GM12878 (cell line): Measurements from ENCODE around the gene RALGAPB. TPM values are rescaled to one million over a fixed set of nuclear protein-coding genes. Genes with fewer than 3 reads are reported as not detected.
A peak's percentile ranks its signal among the peaks of the same experiment; 100 is the strongest.

ENCODE experiments used
- ATAC-seq: fragments of 200-7000 bp; cut with Tn5 transposase; 3 replicates; pipeline ENCODE4 v1.9.1; 2020; ENCODE audit warnings: mild to moderate bottlenecking, moderate library complexity
- BruUV-seq: library from RNA; stranded (reverse); fragments of 400-500 nt; replicated peaks from 2 replicates; lab custom pipeline; 2021; lab: Mats Ljungman, UMichigan
- CTCF ChIA-PET: fragments of 300-600 bp; sonication (Branson Sonifier 250); formaldehyde crosslinking; extraction: SDS; loops from one replicate; lab custom pipeline; 2021; ENCODE audit warnings: inconsistent platforms; lab: Yijun Ruan, JAX
- POLR2A ChIA-PET: fragments of 350-600 bp; formaldehyde crosslinking; extraction: SDS; loops from one replicate; lab custom pipeline; 2021; ENCODE audit warnings: inconsistent platforms; lab: Charles Lee
- RAD21 ChIA-PET: fragments of 300-600 bp; sonication (Branson Sonifier 250); formaldehyde crosslinking; loops from one replicate; lab custom pipeline; 2023; ENCODE audit warnings: antibody characterized with exemption; ENCODE audit not compliant: unreplicated experiment; lab: Charles Lee
- SMC1A ChIA-PET: fragments of 300-600 bp; sonication (Branson Sonifier 250); formaldehyde crosslinking; loops from one replicate; lab custom pipeline; 2023; ENCODE audit not compliant: unreplicated experiment, uncharacterized antibody; lab: Charles Lee
- DNase-seq: peaks from one replicate; pipeline ENCODE4 v3.0.0-alpha.2; 2011; ENCODE audit warnings: low read depth, low spot score
- FAIRE-seq: peaks from 3 replicates; lab custom pipeline; 2011; peaks lifted over from hg19 to GRCh38; lab: Jason Lieb, UNC
- H2AFZ ChIP-seq: 2 replicates; pipeline ENCODE4 v1.6.0; 2011; ENCODE audit warnings: low read depth, low read length, control low read depth; ENCODE audit not compliant: control insufficient read depth
- H3K27ac ChIP-seq: 2 replicates; pipeline ENCODE4 v1.5.1; 2011; ENCODE audit warnings: control low read depth; ENCODE audit not compliant: control insufficient read depth, insufficient read depth
- H3K27me3 ChIP-seq, 2 experiments: replicated peaks in 1 of 2; 2 replicates each; pipeline versions ENCODE4 v1.6.0 to v1.6.1; 2011; ENCODE audit warnings: low read length in 1 of 2; ENCODE audit not compliant: control insufficient read depth in 2 of 2, insufficient read depth in 2 of 2
- H3K36me3 ChIP-seq, 2 experiments: 2 replicates each; pipeline ENCODE4 v1.5.1; 2011; ENCODE audit warnings: low read length in 1 of 2; ENCODE audit not compliant: control insufficient read depth in 2 of 2, insufficient read depth in 2 of 2
- H3K4me1 ChIP-seq: 2 replicates; pipeline ENCODE4 v1.6.1; 2011; ENCODE audit warnings: mild to moderate bottlenecking, low read length, moderate library complexity, mixed read lengths; ENCODE audit not compliant: control insufficient read depth, insufficient read depth
- H3K4me2 ChIP-seq: 2 replicates; pipeline ENCODE4 v1.6.0; 2011; ENCODE audit warnings: control low read depth; ENCODE audit not compliant: control insufficient read depth, insufficient read depth
- H3K4me3 ChIP-seq: fragments of 200-600 bp; sonication (generic); 2 replicates; pipeline ENCODE4 v1.5.1; 2016
- H3K79me2 ChIP-seq: 2 replicates; pipeline ENCODE4 v1.6.0; 2011; ENCODE audit warnings: low read length; ENCODE audit not compliant: control insufficient read depth, insufficient read depth
- H3K9ac ChIP-seq: 2 replicates; pipeline ENCODE4 v1.8.0; 2011; ENCODE audit warnings: low read length, control low read depth, mixed read lengths; ENCODE audit not compliant: control insufficient read depth, insufficient read depth
- H3K9me3 ChIP-seq: replicated peaks from 3 replicates; pipeline ENCODE4 v1.5.1; 2011; ENCODE audit warnings: mild to moderate bottlenecking, low read length; ENCODE audit not compliant: control insufficient read depth, insufficient read depth
- H4K20me1 ChIP-seq: 2 replicates; pipeline ENCODE4 v1.6.0; 2011; ENCODE audit not compliant: control insufficient read depth, insufficient read depth
- EZH2 ChIP-seq: IDR thresholded peaks from 2 replicates; pipeline ENCODE4 v1.6.1; 2012; ENCODE audit warnings: low read depth, mild to moderate bottlenecking, control low read depth, inconsistent platforms, low read length, borderline replicate concordance; ENCODE audit not compliant: control insufficient read depth
- HDAC2 ChIP-seq: fragments of 200-600 bp; sonication (generic); IDR thresholded peaks from 2 replicates; pipeline ENCODE4 v1.6.1; 2017
- MAX ChIP-seq: IDR thresholded peaks from 2 replicates; pipeline ENCODE4 v1.6.1; 2012; ENCODE audit warnings: low read depth, low read length, improper control_type of control experiment
- NBN ChIP-seq: fragments of 450-650 bp; IDR thresholded peaks from 2 replicates; pipeline ENCODE4 v1.6.1; 2016
- SMAD1 ChIP-seq: fragments of 450-650 bp; IDR thresholded peaks from 2 replicates; pipeline ENCODE4 v1.6.1; 2018; ENCODE audit warnings: mild to moderate bottlenecking, low read depth; ENCODE audit not compliant: partially characterized antibody
- SP1 ChIP-seq: IDR thresholded peaks from one replicate; pipeline ENCODE4 v1.6.1; 2011; ENCODE audit warnings: low read depth, low read length
- SUPT20H ChIP-seq: IDR thresholded peaks from 2 replicates; pipeline ENCODE4 v1.6.1; 2011; ENCODE audit warnings: low read depth, mild to moderate bottlenecking, low read length, moderate library complexity, borderline replicate concordance; ENCODE audit not compliant: control insufficient read depth
- TCF3 ChIP-seq: IDR thresholded peaks from 2 replicates; pipeline ENCODE4 v1.6.1; 2012; ENCODE audit warnings: low read depth, mild to moderate bottlenecking, low read length, borderline replicate concordance; ENCODE audit not compliant: insufficient read depth
- in situ Hi-C: fragments of 300-500 bp; cut with MboI; formaldehyde crosslinking; loops from 9 replicates; pipeline ENCODE4 v1.14.3; 2018; ENCODE audit warnings: mixed read lengths
- intact Hi-C: fragments of 100-400 bp; cut with micrococcal nuclease; formaldehyde crosslinking; loops from one replicate; pipeline ENCODE4 v1.14.2; 2022; ENCODE audit not compliant: unreplicated experiment
- polyA plus RNA-seq, 11 experiments: library from polyadenylated mRNA; depleted of rRNA in 4 of 11; unstranded in 6 of 11; stranded (reverse) in 5 of 11; fragments of >200 nt; fragmentation: Nextera tagmentation in 4 of 11; fragmentation: Illumina TruSeq in 1 of 11; extraction: Ambion mirVana in 4 of 11; extraction: Trizol in 1 of 11; gene quantifications; 1 replicate in 1 of 11; 2 replicates in 10 of 11; pipeline versions ENCODE4 v1.2.1 to v1.2.3, GENCODE V29; 2011 to 2016; ENCODE audit warnings: inconsistent platforms in 2 of 11, missing spikeins in 2 of 11, low read depth in 1 of 11
- total RNA-seq, 4 experiments: library from RNA; depleted of rRNA in 3 of 4; stranded (reverse); fragments of >200 nt in 3 of 4; fragmentation: Illumina TruSeq in 1 of 4; extraction: Trizol in 1 of 4; gene quantifications; 2 replicates each; pipeline versions ENCODE4 v1.2.1 to v1.2.3, GENCODE V29; 2013 to 2021
- TF ChIP-seq, protein P1 (sequence below): fragments of 450-650 bp; formaldehyde crosslinking; IDR thresholded peaks from 2 replicates; pipeline ENCODE4 v1.5.0; 2022; ENCODE audit warnings: mild to moderate bottlenecking, missing genetic modification characterization
- TF ChIP-seq, protein P2 (sequence below): fragments of 450-650 bp; IDR thresholded peaks from 2 replicates; pipeline ENCODE4 v1.6.1; 2018; ENCODE audit warnings: borderline replicate concordance, mild to moderate bottlenecking; ENCODE audit not compliant: partially characterized antibody
- TF ChIP-seq, protein P3 (sequence below): fragments of 450-650 bp; IDR thresholded peaks from 2 replicates; pipeline ENCODE4 v1.6.1; 2017; ENCODE audit warnings: mild to moderate bottlenecking, moderate library complexity

Gene RALGAPB
- total and polyA plus RNA-seq, 10 of the 15 experiments (the other 5 are each of a cell fraction or from before 2014, with no cell fraction given) = 3.7 to 23.2 (median 15.5) TPM

DNA sequence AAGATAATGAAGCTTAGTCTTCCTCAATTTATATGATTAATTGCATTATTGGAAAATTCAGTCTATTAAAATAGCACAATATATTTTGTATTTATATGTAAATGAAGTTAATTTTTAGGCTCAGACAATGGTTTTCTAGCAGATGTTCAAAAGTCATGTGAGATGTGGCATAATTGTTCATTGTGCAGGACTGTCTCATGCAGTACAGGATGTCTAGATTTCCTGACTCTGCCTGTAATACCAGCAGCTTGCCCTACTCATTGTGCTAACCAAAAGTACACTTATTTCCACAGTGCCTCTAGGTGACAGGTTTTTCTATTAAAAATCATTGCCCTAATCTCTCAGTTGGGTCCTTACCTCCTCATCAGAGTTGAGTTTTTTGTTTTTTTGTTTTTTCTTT lies 12.4 kb downstream of the RALGAPB start:
- peaks cover 3% of the 10 kb centered on the region for H3K79me2 ChIP-seq
- peaks cover 3 to 10% of the 10 kb centered on the region in 2 experiments; a peak in 3 of 4 replicates for H3K36me3 ChIP-seq
- H3K4me3 ChIP-seq = no peak overlapping the region
- no peaks in the 10 kb centered on the region for H3K9me3 ChIP-seq
- FAIRE-seq (no peak), ATAC-seq (peak; percentile 22; the same call in 1 of the 3 replicates), DNase-seq (no peak)
- no peak overlapping the region for H3K4me2 ChIP-seq
- RAD21 ChIA-PET = no interaction called here
- no TSS peak for BruUV-seq
- in situ Hi-C loops (no loop called here), intact Hi-C loops (no loop called here)
- H3K27me3 ChIP-seq = no peaks in the 10 kb centered on the region
- no peaks in the 10 kb centered on the region for H3K4me1 ChIP-seq
- CTCF ChIA-PET = interaction anchor here (4.8 kb wide), 1 partner anchor 12 kb away, joined by 29 read pairs; the partner anchor contains the start of gene RALGAPB
- H4K20me1 ChIP-seq = no peaks in the 10 kb centered on the region
- TF ChIP-seq HDAC2 (no peak), SP1 (no peak), MAX (no peak), NBN (no peak), EZH2 (no peak), SMAD1 (no peak), TCF3 (no peak), SUPT20H (no peak)
- TF ChIP-seq, protein P1, sequence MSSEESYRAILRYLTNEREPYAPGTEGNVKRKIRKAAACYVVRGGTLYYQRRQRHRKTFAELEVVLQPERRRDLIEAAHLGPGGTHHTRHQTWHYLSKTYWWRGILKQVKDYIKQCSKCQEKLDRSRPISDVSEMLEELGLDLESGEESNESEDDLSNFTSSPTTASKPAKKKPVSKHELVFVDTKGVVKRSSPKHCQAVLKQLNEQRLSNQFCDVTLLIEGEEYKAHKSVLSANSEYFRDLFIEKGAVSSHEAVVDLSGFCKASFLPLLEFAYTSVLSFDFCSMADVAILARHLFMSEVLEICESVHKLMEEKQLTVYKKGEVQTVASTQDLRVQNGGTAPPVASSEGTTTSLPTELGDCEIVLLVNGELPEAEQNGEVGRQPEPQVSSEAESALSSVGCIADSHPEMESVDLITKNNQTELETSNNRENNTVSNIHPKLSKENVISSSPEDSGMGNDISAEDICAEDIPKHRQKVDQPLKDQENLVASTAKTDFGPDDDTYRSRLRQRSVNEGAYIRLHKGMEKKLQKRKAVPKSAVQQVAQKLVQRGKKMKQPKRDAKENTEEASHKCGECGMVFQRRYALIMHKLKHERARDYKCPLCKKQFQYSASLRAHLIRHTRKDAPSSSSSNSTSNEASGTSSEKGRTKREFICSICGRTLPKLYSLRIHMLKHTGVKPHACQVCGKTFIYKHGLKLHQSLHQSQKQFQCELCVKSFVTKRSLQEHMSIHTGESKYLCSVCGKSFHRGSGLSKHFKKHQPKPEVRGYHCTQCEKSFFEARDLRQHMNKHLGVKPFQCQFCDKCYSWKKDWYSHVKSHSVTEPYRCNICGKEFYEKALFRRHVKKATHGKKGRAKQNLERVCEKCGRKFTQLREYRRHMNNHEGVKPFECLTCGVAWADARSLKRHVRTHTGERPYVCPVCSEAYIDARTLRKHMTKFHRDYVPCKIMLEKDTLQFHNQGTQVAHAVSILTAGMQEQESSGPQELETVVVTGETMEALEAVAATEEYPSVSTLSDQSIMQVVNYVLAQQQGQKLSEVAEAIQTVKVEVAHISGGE (CRISPR knock-in tag) = no peak
- TF ChIP-seq, protein P2, sequence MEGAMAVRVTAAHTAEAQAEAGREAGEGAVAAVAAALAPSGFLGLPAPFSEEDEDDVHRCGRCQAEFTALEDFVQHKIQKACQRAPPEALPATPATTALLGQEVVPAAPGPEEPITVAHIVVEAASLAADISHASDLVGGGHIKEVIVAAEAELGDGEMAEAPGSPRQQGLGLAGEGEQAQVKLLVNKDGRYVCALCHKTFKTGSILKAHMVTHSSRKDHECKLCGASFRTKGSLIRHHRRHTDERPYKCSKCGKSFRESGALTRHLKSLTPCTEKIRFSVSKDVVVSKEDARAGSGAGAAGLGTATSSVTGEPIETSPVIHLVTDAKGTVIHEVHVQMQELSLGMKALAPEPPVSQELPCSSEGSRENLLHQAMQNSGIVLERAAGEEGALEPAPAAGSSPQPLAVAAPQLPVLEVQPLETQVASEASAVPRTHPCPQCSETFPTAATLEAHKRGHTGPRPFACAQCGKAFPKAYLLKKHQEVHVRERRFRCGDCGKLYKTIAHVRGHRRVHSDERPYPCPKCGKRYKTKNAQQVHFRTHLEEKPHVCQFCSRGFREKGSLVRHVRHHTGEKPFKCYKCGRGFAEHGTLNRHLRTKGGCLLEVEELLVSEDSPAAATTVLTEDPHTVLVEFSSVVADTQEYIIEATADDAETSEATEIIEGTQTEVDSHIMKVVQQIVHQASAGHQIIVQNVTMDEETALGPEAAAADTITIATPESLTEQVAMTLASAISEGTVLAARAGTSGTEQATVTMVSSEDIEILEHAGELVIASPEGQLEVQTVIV = no peak
- TF ChIP-seq, protein P3, sequence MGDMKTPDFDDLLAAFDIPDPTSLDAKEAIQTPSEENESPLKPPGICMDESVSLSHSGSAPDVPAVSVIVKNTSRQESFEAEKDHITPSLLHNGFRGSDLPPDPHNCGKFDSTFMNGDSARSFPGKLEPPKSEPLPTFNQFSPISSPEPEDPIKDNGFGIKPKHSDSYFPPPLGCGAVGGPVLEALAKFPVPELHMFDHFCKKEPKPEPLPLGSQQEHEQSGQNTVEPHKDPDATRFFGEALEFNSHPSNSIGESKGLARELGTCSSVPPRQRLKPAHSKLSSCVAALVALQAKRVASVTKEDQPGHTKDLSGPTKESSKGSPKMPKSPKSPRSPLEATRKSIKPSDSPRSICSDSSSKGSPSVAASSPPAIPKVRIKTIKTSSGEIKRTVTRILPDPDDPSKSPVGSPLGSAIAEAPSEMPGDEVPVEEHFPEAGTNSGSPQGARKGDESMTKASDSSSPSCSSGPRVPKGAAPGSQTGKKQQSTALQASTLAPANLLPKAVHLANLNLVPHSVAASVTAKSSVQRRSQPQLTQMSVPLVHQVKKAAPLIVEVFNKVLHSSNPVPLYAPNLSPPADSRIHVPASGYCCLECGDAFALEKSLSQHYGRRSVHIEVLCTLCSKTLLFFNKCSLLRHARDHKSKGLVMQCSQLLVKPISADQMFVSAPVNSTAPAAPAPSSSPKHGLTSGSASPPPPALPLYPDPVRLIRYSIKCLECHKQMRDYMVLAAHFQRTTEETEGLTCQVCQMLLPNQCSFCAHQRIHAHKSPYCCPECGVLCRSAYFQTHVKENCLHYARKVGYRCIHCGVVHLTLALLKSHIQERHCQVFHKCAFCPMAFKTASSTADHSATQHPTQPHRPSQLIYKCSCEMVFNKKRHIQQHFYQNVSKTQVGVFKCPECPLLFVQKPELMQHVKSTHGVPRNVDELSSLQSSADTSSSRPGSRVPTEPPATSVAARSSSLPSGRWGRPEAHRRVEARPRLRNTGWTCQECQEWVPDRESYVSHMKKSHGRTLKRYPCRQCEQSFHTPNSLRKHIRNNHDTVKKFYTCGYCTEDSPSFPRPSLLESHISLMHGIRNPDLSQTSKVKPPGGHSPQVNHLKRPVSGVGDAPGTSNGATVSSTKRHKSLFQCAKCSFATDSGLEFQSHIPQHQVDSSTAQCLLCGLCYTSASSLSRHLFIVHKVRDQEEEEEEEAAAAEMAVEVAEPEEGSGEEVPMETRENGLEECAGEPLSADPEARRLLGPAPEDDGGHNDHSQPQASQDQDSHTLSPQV = no peak
- H2AFZ ChIP-seq = no peak overlapping the region
- POLR2A ChIA-PET = no interaction called here
- H3K27ac ChIP-seq = no peak overlapping the region
- SMC1A ChIA-PET = interaction anchor here (1.5 kb wide), 1 partner anchor 12 kb away, joined by 6 read pairs; the partner anchor contains the start of gene RALGAPB
- no peak overlapping the region for H3K9ac ChIP-seq
